Right renal pelvis (tissue), 4 donors: Measurements from ENCODE around the gene GALNT17. TPM values are rescaled to one million over a fixed set of nuclear protein-coding genes. Genes with fewer than 3 reads are reported as not detected.
"Not testable (repeated sequence)": the region's sequence is repeated elsewhere in the genome, so short reads cannot be mapped to it uniquely, and the experiment has no call there.

Source experiments
- DNase-seq, 4 donors: peaks; one replicate each; pipeline ENCODE4 v3.0.0-alpha.2; 2013; ENCODE audit warnings: low read depth in 4 of 4, low spot score in 3 of 4, missing footprints in 1 of 4
- polyA plus RNA-seq, 4 donors: library from polyadenylated mRNA; unstranded; fragments of 120-200 nt; gene quantifications; one replicate each; pipeline ENCODE4 v1.2.1, GENCODE V29; 2013; ENCODE audit not compliant: insufficient read length in 4 of 4

The GALNT17 gene
- polyA plus RNA-seq, 4 donors = 3.6 to 6.0 (median 4.4) TPM

DNA sequence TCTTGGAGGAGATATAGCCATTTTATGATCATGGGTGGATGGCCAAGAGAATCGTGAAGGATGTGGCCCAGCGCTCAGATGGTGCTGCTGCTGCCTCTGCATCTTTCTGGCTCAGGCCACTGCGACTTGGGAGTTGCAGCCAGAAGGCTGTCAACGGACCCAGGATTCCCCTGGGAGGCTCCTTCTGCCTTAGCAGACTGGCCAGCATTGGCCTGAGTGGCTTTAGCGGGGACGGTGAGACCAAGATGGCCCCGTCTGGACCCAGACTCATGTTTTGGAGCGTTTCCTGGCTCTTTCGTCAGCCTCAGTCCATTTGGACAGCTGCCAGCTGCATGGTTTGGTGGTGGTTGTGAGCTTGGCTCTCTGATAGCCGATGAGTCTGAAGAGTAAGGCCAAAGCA is 97.2 kb downstream of the GALNT17 start:
- no peak for DNase-seq

DNA sequence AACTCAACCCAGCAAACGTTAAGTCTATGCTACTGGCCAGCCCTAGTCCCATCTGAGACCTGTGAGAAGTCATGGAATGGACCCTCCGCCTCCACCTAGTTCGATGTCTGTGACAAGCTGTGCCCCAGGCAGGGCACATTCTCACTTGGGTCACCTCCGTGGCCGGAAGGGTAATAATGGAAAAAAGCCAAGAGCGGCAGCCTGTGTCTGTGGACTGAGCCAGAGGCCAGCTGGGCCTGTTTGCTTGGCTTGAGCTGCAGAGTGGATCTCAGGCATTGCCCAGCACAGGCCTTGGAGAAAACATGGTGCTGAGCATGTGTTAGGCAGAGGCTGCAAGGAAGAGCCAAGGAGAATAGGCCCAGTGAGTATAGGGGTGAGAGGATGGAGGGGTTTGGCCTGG is 97.8 kb downstream of the GALNT17 start:
- no peak for DNase-seq

DNA sequence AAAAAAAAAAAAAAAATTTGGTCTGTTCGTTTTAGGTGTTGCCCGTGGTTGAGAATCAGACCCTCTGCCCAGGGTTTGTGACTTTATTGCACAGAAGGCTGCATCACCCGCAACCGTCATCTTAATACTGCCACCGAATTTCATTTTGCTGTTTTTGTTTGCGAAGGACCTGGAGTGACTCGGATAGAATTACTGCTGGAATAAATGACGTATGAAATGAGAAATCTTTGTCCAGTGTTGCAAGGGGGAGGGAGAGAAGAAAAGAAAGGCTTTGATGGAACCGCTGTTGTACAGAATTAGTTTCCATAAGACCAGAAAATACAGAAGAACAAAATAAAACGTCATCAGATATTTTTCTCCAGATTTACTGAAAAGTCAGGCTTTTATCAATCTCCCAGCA is 103.3 kb downstream of the GALNT17 start:
- no peak for DNase-seq

DNA sequence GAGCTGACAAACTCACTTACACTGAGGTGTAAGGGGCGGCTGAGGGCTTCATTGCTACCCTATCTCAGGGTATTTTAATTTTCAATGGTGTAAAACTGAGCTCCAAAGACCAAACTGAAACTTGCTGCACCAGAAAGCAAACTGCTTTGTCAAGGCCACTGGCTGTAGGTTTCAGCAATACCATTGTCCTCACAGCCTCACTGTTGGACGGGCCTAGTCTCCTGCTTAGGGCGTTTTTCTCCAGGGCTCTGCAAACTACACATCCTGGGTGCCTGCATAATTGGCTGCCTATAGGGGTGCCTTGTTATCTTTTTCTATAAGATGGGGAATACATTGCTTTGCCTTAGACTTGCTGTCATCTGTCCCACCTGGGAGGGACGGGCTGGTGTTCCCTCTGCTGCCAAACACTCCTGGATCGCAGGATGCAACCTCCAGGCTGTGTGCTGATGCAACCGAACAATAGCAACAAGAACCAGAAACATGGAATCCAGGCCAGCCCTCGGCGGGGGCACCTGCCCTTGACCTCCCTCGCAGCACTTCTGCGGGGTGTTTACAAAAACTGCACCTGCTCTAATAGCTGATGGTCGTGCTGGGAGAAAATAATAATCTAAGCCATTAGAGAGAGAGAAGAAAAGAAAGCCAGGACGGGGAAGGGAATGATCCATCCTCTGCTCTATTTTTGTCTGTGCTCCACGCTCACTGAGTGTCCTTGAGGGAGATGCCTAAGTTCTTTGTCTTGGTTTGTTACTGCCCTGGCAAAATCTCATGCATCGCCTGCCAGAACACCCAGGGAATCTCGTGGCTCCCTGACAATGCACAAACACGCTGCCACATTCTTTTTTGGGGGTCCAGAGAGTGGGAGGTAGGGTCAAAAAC is 104.5 kb downstream of the GALNT17 start:
- no peak for DNase-seq

DNA sequence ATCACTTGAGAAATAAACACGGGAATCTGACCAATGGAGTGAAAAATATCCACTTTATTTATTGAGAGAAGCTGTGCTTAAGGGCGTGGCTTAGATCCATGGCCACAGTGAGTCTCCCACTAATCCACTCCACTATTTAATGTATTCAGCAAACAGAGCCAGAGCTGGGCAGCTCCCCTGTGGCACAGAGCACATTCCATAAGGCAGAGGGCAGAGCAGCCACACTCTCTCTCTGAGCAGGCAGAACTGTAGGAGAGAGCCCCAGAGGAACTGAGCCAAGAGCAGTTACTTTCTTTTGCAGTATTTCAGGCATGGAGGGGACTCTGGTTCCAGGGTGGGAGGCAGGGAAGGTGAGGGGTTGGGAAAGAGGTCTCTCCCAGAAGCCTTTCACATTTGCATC is 106.0 kb downstream of the GALNT17 start:
- no peak for DNase-seq

DNA sequence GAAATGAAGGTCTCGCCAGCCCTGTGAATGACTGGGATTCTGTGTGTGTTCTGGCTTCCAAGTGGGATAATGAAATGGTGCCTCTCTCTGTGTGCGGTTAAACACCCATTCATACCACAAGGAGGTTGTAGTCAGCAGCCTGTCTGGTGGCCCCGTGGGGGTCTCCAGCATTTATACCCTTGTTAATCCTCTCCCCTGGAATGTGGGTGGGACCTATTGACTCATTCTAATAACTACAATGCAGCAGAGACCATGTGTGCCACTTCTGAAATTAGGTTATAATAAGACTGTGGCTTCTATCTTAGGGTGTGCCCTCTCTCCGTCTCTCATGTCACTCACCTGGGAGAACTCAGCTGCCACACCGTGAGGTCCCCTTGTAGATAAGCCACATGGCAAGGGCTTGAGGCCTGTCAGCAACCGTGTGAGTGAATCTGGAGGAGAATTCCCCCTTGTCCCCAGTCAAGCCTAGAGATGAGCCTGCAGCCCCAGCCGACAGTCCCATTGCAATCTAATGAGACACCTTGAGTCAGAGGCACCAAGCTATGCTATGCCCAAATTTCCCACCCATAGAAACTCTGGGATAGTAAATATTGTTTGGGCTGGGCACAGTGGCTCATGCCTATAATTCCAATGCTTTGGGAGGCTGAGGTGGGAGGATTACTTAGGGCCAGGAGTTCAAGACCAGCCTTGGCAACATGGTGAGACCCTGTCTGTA is 106.8 kb downstream of the GALNT17 start:
- no peak for DNase-seq

DNA sequence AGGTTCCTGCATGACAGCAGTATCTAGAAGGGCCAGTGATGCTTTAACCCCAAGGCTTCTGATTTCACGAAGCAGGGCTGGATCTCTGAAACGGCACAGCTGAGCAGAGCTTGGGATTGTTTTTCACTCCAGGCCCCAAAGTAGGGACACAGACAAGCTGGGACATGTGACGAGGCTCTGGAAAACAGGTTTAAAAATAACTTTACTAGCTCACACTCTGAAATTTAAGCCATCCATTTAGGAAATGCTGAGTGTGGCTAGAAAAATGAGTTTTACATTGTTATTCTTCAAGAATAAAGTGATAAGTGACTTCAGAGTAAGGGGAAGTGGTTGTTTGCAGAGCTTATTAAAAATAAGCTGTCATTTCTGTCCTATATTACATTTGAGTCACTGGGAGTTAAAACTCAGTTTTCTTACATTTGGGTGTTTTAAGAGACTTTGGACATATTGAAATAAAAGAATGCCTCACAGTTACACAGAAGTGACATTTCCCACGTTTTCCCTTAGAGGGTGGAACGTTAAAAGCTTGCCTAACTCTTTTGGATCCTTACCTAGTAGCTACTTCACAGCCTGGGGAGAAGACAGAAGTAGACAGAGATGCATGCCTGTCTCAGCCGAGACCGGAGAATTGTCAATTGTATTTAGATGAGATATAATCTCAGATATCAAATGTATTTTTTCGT is 107.8 kb downstream of the GALNT17 start:
- DNase-seq = no peak

DNA sequence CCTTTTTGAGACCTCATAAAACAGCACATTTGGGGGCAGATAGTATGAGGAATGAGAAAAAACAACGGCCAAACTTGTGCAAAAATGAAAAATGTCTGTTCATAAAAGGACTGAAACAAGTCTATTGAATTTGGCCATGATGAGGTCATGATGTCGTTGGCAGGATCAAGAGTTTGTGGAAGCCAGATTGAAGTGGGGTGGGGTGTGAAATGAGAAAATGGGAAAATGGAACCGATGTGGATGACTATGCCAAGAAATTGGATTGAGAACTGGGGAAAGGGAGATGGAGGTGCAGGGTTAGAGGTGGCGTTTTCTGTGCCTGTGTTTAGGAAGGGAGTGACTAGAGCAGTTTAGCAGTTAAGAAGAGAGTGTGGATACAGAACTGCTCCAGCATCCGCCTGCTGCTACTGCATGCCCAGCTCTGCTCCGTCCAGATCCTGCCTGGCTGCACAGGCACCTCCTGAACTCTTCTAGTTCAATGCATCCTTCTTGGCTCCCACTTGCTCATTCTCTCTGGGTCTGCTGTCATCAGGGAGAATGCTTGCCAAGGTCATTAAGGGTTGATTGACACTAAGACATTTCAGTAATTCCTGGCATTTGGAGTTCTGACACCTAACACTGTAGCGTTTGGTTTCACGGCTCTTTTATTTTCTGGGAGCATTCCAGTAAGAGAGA is 111.9 kb downstream of the GALNT17 start:
- DNase-seq = no peak

DNA sequence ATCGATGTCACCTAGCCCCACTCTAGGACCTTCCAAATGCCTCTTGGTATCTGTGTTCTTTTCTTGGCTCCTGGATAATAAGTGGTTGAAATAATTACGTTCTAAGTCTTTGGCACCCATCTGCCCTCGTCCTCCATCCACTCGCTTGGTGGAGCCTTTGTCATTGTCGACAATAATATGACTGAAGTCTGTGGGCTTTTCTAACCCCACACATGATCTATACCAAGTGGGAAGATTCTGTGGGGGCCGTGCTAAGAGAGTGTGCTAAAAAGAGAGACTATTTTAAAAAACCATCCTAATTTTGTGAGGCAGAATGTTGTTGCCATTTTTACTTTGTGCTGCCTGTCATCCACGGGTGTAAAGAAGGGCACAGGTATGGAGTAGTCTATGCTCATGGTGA is 113.1 kb downstream of the GALNT17 start:
- no peak for DNase-seq

DNA sequence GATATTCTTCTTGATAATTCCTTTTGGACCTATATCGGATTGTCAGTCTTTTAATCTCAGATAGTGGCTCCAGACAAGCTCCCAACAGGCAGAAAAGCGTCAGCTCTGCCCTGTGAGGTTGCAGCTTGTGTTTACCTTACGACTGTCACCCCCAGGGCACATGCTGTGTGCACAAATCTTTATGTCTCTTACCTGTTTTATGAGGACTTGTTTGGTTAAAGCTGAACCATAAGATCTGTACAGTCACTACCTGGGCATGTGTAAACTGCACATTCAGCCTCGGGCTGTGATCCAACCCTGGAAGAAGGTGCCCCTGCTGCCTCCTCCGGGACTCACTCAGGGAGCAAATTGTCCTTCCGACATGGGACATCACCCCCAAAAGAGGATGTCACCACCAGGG is 119.8 kb downstream of the GALNT17 start:
- DNase-seq = no peak

DNA sequence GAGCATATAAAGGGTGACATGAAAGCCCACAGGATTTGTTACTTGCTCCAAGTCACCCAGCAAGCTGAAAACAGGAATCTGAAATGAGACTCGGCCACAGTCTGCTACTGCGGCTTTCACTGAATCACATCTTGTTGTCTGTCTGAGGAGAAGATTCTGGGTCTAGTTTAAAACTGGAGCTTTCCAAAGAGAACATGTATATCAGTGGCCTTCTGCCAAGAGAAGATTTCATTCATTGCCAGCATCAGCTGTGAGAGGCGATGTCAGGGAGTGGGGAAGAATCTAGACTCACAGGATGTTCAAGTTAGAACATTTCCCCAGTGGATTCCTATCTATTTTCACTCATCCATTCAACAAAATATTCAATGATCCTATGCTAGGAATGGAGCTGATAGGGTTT is 122.8 kb downstream of the GALNT17 start:
- DNase-seq = no peak

DNA sequence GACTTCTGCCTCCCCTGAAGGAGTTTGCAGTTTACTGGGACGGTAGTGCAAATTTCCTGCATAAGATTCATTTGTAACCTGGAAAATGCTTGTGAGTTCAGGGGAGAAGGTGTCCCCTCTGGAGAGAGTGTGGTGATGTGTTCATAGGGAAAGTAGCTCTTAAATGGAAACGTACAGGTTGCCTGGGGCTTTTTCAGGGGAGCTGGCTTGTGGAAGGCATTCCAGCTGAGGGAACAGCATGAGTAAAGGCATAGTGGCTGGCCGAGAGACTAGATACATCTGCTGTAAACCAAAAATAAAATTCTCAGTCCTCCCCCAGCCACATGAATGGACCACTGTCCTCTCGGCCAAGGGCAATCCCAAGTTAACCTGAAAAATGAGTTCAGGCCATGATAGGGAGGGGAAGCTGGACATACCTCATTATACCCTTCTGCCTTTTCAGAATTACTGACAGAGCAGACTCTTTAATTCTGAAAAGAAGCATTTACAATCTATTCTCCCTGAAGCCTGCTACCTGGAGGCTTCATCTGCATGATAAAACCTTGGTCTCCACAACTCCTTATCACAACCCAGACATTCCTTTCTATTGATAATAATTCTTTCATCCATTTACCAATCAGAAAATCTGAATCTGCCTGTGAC is 123.7 kb downstream of the GALNT17 start:
- DNase-seq = no peak

DNA sequence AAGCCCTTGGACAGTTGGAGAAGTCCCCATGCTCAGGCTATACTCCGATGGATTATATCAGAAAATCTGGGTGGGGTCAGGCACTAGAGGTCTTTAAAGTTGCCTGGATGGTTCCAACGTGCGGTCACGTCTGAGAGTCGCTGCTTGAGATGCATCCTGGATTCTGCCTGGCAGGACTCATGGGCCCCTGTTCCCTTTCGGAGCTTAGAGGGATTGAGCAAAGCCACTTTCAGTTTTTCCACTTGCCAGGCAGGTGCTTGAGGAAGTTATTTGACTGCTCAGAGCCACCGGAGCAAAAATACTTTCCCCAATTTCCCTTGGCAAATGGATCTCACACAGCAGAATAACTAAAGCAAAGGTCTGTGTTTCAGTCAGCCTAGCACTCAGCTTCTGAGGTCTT is 129.1 kb downstream of the GALNT17 start:
- DNase-seq = no peak

DNA sequence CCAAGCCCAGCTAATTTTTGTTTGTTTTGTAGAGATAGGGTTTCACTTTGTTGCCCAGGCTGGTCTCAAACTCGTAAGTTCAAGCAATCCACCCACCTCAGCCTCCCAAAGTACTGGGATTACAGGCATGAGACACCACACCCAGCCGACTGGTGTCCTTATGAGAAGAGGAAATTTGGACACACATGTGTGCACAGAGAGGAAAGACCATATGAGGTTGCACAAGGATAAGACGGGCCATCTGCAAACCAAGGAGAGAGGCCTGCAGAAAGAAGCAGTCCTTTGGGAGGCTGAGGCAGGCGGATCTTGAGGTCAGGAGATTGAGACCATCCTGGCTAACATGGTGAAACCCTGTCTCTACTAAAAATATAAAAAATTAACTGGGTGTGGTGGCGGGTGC is 130.9 kb downstream of the GALNT17 start:
- DNase-seq = not testable (repeated sequence)

DNA sequence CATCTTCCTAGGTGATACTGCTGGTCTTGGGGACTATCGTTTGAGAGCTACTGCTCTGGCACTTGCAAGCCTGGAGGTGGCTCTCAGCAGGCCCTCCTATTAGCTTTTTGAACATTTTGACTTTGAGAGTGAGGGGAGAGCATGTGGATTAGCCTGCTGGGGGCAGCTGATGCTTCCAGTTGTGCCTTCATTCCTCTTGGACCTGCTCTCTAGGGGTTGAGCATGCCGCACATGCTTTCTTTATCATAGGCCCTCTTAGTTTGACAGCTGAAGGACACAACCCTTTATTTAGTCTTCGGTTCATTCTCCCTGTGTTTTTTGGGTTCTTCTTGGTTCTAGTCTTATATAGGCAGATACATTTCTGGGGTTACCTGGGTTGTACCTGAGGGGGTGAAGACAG is 132.1 kb downstream of the GALNT17 start:
- no peak for DNase-seq

DNA sequence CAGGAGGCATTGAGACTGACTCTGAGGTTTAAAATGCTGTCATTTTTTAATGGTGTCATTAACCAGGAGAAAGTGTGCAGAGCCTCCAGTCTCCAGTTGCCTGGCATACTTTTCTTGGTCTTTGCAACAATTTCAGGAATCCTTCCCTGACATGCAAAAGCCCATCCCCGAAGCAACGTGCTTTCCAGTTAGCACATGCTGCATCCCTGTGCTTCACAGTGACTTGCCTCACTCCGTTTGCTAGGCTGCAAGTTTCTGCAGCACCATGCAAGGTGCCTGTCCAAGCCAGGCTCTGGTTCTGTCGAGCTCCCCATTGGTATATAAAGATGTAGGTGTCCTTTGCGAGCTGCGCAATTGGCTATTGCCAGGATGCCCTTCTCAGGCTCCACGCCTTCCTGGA is 135.0 kb downstream of the GALNT17 start:
- DNase-seq = no peak

DNA sequence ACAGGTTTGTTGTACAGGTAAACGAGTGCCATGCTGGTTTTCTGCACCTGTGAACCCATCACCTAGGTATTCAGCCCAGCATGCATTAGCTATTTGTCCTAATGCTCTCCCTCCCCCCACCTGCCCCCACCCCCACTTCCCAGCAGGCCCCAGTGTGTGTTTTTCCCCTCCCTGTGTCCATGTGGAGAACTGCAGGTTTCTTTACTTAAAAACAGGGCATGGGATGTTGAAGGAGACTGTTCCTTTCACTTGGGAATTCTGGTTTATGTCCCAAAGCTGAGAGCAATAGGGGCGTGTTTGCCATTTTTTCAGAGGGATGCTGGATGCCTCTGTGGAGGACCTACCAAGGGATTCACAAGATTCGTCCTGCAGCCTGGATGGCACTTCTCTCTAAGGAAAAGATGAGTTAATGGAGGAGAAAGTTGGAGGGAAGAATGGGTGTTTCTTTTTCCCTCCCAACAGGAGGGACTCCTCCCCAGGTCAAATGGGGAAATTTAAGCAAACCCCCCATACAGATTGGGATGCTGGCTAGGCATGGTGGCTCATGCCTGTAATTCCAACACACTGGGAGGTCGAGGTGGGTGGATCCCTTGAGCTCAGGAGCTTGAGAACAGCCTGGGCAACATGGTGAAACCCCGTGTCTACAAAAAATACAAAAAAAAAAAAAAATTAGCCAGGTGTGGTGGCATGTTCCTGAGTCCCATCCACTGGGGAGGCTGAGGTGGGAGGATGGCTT is 136.0 kb downstream of the GALNT17 start:
- no peak for DNase-seq

DNA sequence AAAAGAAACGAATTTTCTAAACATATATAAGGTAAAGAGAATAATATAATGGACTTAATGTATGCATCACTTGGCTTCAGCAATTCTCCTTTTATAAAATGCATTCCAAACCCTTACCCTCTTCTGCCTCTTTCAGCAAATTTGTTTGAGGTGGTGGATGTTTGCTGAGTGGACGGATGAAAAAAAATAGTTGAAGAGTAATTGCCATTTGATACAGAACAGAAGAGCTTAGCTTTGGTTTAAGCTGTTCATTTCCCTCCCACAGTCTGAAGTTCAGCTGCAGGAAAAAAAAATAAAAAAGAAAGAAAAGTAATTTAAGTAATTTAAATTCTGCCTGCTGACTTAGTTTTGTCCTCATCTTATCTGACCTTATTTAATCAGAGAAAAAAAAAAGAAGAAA is 138.6 kb downstream of the GALNT17 start:
- DNase-seq = no peak

DNA sequence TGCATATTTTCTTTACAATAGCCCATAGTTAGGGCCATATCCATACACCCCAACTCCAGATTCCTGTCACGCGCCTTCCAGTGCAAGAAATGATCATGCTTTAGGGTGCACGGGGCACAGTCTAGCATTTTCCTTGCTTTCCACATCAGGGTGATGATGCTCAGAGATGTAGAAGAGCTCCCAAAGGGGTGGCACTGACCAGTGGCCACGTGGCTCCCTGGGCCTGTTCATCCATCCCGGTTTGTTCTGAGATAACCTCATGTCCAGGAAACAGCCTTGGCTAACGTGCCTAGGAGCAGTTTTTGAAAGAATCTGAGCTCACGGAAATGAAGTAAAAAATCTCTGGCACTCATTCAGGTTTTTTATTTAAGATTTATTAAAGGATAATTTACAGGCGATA is 139.3 kb downstream of the GALNT17 start:
- no peak for DNase-seq
